Dermis microvascular lymphatic vessel endothelial cell (primary cell): ENCODE measurements around the gene SOWAHA. TPM values are rescaled to one million over a fixed set of nuclear protein-coding genes. Genes with fewer than 3 reads are reported as not detected.
"Not testable (repeated sequence)": the region's sequence is repeated elsewhere in the genome, so short reads cannot be mapped to it uniquely, and the experiment has no call there.

Experiments used
- DNase-seq, 2 donors: peaks; one replicate each; pipeline versions ENCODE4 v3.0.0 to v3.0.0-alpha.2; 2010; ENCODE audit warnings: low read depth in 2 of 2
- total RNA-seq: library from RNA; depleted of rRNA; stranded (reverse); fragments of >200 nt; gene quantifications from 2 replicates; pipeline ENCODE4 v1.2.1, GENCODE V29; 2014

Gene SOWAHA
- total RNA-seq, 1 donor from 2014 or later = not detected

DNA sequence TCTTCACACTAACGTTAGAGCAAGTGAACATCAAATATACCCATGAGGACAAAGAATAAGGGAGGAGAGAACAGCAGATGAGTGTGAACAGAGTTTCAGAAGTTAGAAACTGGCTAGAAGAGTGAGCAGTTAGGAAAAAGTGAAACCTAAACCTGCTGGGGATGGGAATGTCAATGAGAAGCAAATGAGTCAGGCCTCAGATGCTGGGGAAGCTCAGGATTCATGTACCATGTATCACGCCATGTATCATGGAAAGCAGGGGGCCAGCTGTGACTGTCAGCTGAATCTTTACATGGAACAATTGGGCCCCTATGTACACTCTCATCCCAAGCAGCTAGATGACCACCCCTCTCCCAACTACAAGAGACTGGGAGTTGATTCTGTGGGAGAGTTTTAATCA lies 37.0 kb downstream of the SOWAHA start:
- DNase-seq = no peak

GRCh38 chr5:132853323-132853722 lies 40.2 kb downstream of the SOWAHA start:
- no peak for DNase-seq

- DNase-seq = no peak
Measured at GRCh38 chr5:132853790-132854189, 40.7 kb downstream of the SOWAHA start.

GRCh38 chr5:132854301-132854700 lies 41.2 kb downstream of the SOWAHA start:
- DNase-seq = peak in 1 of 2 donors; percentile 68

GRCh38 chr5:132854992-132855391 lies 41.9 kb downstream of the SOWAHA start:
- not testable (repeated sequence) for DNase-seq

DNA sequence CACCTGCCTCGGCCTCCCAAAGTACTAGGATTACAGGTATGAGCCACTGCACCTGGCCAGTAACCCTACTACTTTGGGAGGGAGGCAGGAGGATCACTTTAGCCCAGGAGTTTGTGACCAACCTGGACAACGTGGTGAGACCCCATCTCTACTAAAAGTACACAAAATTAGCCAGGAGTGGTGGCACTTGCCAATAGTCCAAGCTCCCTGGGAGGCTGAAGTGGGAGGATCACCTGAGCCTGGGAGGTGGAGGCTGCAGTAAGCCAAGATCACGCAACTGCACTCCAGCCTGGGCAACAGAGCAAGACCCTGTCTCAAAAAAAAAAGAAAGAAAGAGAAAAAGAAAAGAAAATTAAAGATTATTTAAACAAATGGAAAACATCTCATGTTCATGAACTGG lies 42.9 kb downstream of the SOWAHA start:
- no peak for DNase-seq

DNA sequence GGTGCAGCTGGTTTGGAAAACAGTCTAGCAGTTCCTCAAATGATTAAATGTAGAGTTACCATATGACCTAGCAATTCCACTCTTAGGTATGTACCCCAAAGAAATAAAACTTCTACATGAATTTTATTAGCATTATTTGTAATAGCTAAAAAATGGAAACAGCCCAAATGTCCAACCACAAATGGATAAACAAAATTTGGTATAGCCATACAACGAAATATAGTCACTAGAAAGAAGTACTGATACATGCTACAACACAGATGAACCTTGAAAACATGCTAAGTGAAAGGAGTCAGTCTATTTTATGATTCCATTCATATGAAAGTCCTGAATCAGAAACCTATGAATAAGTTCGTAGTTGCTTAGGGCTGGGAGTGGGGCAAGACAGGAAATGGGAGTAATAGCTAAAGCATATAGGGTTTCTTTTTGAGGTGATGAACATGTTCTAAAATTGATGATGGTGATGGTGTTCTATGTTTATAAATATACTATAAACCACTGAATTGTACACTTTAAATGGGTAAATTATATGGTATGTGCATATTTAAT lies 46.9 kb downstream of the SOWAHA start:
- no peak for DNase-seq

- DNase-seq = no peak
Measured at GRCh38 chr5:132860742-132861141, 47.6 kb downstream of the SOWAHA start.

DNA sequence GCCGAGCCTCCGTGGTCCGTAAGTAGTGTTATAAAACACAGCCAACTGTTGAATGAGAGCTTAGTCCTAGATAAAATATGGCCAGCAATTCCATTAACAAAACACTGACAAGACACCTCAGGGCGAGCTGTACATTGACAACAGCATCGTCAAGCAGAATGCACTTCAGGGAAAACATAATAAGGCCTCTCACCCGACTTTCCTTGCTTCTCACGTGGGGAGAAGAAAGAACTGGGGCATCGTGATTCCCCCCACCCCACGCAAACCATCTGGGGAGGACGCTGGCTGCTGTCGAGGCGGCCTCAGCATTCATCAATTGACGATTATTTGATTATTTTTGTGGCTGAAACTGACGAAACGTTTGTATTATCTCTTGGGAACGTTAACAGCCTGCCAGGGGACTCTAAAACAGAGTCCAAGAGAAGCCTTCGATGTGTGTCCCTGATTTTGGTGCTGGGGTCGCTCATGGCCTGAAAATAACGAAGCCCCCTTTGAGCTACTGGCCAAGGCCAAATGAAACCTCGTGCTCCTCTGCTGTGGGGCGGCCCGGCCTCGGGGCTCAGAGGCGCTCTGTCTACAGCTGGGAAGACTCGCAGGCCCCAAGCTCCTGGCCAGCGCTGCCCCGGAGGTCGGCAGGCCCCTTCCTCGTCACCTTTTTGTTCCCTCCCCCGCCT lies 52.7 kb downstream of the SOWAHA start:
- DNase-seq = no peak

Other genes starting within 250 kb of the SOWAHA start
- not detected in 2 replicates for gene IL13, start 155.1 kb upstream of the SOWAHA start, total RNA-seq
- gene IL4, start 139.3 kb upstream of the SOWAHA start, total RNA-seq = not detected in 2 replicates
- gene KIF3A, start 75.8 kb upstream of the SOWAHA start, total RNA-seq = 3.9 and 4.4 TPM in 2 replicates
- under 0.01 TPM in 2 replicates for gene CCNI2, start 65.9 kb upstream of the SOWAHA start, total RNA-seq
- 36.3 and 43.4 TPM in 2 replicates for gene SEPTIN8, start 36.1 kb upstream of the SOWAHA start, total RNA-seq
- 1.5 and 4.3 TPM in 2 replicates for gene SHROOM1, start 17.3 kb downstream of the SOWAHA start, total RNA-seq
- under 0.01 TPM in 1 of 2 replicates, not detected in the other for gene GDF9, start 53.2 kb downstream of the SOWAHA start, total RNA-seq
- gene UQCRQ, start 53.3 kb downstream of the SOWAHA start, total RNA-seq = 85.6 and 98.7 TPM in 2 replicates
- 0.13 TPM in 2 replicates for gene LEAP2, start 60.4 kb downstream of the SOWAHA start, total RNA-seq
- 19.4 and 26.4 TPM in 2 replicates for gene AFF4, start 150.3 kb downstream of the SOWAHA start, total RNA-seq
- gene ZCCHC10, start 213.2 kb downstream of the SOWAHA start, total RNA-seq = 12.3 and 15.2 TPM in 2 replicates
- gene HSPA4, start 238.7 kb downstream of the SOWAHA start, total RNA-seq = 88.2 and 89.5 TPM in 2 replicates